GM23248 (cell line): ENCODE measurements around the gene OTOGL.

Experiments used
- EZH2 ChIP-seq: fragments of 200-600 bp; sonication (generic); IDR thresholded peaks from 2 replicates; pipeline ENCODE4 v1.6.1; 2018; ENCODE audit warnings: antibody characterized with exemption, mild to moderate bottlenecking; ENCODE audit not compliant: insufficient read depth, poor library complexity, severe bottlenecking
- EZH2phosphoT487 ChIP-seq: fragments of 200-600 bp; sonication (generic); IDR thresholded peaks from 2 replicates; pipeline ENCODE4 v1.6.1; 2018; ENCODE audit warnings: antibody characterized with exemption, moderate library complexity, mild to moderate bottlenecking, low read depth; ENCODE audit not compliant: insufficient read depth

- TF ChIP-seq EZH2 (no peak), EZH2phosphoT487 (no peak)
These were observed 94.5 kb downstream of the OTOGL start for GRCh38 chr12:80193865-80194264.
